ENCODE data around the gene CLCN3.

DNA sequence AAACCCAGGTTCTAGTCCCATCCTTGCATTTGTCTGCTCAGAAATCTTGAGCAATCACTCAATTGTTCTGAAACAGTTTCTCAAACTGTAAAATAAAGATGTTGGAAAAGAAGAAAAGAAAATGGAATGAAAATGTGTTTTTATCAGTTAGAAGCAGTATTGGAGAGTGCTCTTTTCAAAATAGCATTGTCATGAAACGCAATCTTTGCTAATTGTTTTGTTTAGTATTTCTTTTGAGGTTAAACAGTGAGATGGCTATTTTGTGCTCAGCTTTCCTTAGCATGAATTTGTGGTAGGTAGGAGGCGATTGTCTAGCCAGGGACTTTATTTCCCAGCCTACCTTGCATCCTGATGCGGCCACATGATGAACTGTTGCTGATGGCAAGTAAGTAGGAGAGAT is 148.0 kb downstream of the CLCN3 start:
- TF ChIP-seq TEAD2 (tag; IDR thresholded peaks at IDR 0.05) (no peak), PHF20 (IDR thresholded peaks at IDR 0.05; ENCODE audit: partially characterized antibody) (no peak), NFIC (IDR thresholded peaks at IDR 0.05) (no peak)

All from K562 (cell line).